OCI-LY7 (cell line): ENCODE data around the gene CRY1.

ENCODE experiments used
- EZH2phosphoT487 ChIP-seq: fragments of 200-600 bp; sonication (generic); IDR thresholded peaks from 2 replicates; pipeline ENCODE4 v1.6.1; 2018; ENCODE audit warnings: low read depth, borderline replicate concordance, mild to moderate bottlenecking, mixed run types, antibody characterized with exemption, low read length, moderate library complexity, mixed read lengths
- TF ChIP-seq, protein P1 (sequence below): fragments of 200-600 bp; sonication (generic); conservative IDR thresholded peaks from 2 replicates; pipeline ENCODE4 v1.5.1; 2014; ENCODE audit warnings: mild to moderate bottlenecking, antibody characterized with exemption, low read length, moderate library complexity, mixed read lengths

- TF ChIP-seq, protein P1, sequence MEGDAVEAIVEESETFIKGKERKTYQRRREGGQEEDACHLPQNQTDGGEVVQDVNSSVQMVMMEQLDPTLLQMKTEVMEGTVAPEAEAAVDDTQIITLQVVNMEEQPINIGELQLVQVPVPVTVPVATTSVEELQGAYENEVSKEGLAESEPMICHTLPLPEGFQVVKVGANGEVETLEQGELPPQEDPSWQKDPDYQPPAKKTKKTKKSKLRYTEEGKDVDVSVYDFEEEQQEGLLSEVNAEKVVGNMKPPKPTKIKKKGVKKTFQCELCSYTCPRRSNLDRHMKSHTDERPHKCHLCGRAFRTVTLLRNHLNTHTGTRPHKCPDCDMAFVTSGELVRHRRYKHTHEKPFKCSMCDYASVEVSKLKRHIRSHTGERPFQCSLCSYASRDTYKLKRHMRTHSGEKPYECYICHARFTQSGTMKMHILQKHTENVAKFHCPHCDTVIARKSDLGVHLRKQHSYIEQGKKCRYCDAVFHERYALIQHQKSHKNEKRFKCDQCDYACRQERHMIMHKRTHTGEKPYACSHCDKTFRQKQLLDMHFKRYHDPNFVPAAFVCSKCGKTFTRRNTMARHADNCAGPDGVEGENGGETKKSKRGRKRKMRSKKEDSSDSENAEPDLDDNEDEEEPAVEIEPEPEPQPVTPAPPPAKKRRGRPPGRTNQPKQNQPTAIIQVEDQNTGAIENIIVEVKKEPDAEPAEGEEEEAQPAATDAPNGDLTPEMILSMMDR = no peak
- TF ChIP-seq EZH2phosphoT487 = no peak
These were observed 35.2 kb downstream of the CRY1 start for GRCh38 chr12:107058190-107058589.
